Cardiac fibroblast (primary cell): ENCODE data around the gene MTARC2.

ENCODE experiments used
- DNase-seq, 2 donors: peaks; one replicate each; pipeline versions ENCODE4 v3.0.0 to v3.0.0-alpha.2; 2010; ENCODE audit warnings: low read depth in 2 of 2
- H3K4me3 ChIP-seq, 2 donors: replicated peaks in 1 of 2; 1 replicate in 1 of 2; 2 replicates in 1 of 2; pipeline ENCODE4 v1.5.1; 2011; ENCODE audit warnings: low read depth in 2 of 2, low read length in 2 of 2, mild to moderate bottlenecking in 2 of 2, moderate library complexity in 1 of 2
- CTCF ChIP-seq: IDR thresholded peaks from one replicate; pipeline ENCODE4 v1.5.1; 2011; ENCODE audit warnings: low read depth, mild to moderate bottlenecking, low read length, inconsistent platforms

The MTARC2 gene

GRCh38 chr1:220775240-220775853 lies 27.2 kb downstream of the MTARC2 start:
- TF ChIP-seq CTCF: peak; percentile 79
- no peak overlapping the region for H3K4me3 ChIP-seq
- peak; percentile 42 to 44 for DNase-seq

DNA sequence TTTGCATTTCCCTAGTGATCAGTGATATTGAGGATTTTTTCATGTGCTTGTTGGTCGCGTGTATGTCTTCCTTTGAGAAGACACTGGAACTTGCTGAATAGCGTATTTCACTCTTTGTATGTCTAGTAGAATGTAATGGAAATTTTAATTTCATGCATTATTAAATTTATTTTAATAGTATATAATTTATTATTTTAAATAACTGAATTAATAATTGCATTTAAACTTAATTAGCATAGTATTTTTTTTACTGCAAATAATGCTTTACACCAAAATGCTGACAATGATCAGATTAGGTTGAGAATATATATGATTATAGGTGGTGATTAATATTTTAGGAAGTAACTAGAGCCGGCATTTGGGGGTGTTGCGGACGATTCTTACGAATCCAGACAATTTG lies 28.1 kb downstream of the MTARC2 start:
- no peak for TF ChIP-seq CTCF
- DNase-seq: no peak
- H3K4me3 ChIP-seq: no peak overlapping the region

GRCh38 chr1:220776720-220777326 lies 28.7 kb downstream of the MTARC2 start:
- DNase-seq: peak; percentile 74 to 79
- peak; percentile 90 for TF ChIP-seq CTCF
- no peak overlapping the region for H3K4me3 ChIP-seq

DNA sequence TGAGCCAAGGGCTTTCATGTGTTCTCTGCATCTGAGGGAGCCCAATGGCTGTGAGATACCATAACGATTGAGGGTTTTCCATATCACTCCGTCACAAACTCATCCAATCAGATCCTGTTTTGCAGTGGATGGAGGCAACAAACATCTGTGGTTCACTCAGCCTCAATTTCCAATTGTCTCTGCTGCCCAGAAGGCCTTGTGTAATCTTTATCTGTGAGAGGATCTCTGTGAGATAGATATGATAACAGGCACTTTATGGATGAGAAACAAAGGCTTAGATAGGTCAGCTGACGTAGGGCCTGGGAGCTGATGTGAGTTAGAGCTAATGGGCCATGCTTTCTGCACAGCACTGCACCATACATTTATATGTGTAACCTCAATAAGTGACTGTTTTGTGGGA lies 35.3 kb downstream of the MTARC2 start:
- TF ChIP-seq CTCF: no peak
- DNase-seq: no peak
- no peak overlapping the region for H3K4me3 ChIP-seq

GRCh38 chr1:220784751-220785150 lies 36.6 kb downstream of the MTARC2 start:
- TF ChIP-seq CTCF: no peak
- no peak for DNase-seq
- no peak overlapping the region for H3K4me3 ChIP-seq

- no peak for TF ChIP-seq CTCF
- no peak for DNase-seq
- no peak overlapping the region for H3K4me3 ChIP-seq
Observed at GRCh38 chr1:220785166-220786056, 37.3 kb downstream of the MTARC2 start.
